H9 (cell line): ENCODE measurements around the gene IGFALS. TPM values are rescaled to one million over a fixed set of nuclear protein-coding genes. Genes with fewer than 3 reads are reported as not detected.

Source experiments
- DNase-seq: peaks from one replicate; pipeline ENCODE4 v3.0.0-alpha.2; 2017
- H2AFZ ChIP-seq: one replicate; pipeline ENCODE4 v1.6.1; 2013; ENCODE audit warnings: mild to moderate bottlenecking, low read length, control low read depth, moderate library complexity
- H2AK5ac ChIP-seq: 2 replicates; pipeline ENCODE4 v1.6.1; 2013; ENCODE audit warnings: low read length, control low read depth, mixed read lengths; ENCODE audit not compliant: insufficient read length
- H2BK120ac ChIP-seq: one replicate; pipeline ENCODE4 v1.6.1; 2013; ENCODE audit warnings: low read depth, mild to moderate bottlenecking, low read length, control low read depth, inconsistent platforms; ENCODE audit not compliant: poor library complexity, severe bottlenecking
- H2BK12ac ChIP-seq: 2 replicates; pipeline ENCODE4 v1.6.1; 2013; ENCODE audit warnings: low read length, control low read depth, mixed read lengths, low read depth; ENCODE audit not compliant: insufficient read length
- H2BK15ac ChIP-seq: 2 replicates; pipeline ENCODE4 v1.6.1; 2013; ENCODE audit warnings: low read depth, low read length, control low read depth
- H2BK20ac ChIP-seq: one replicate; pipeline ENCODE4 v1.6.1; 2013; ENCODE audit warnings: low read depth, mild to moderate bottlenecking, low read length, control low read depth, inconsistent platforms; ENCODE audit not compliant: poor library complexity, severe bottlenecking
- H2BK5ac ChIP-seq: 2 replicates; pipeline ENCODE4 v1.6.1; 2013; ENCODE audit warnings: low read length, control low read depth, mixed read lengths; ENCODE audit not compliant: insufficient read length
- H3K14ac ChIP-seq: 2 replicates; pipeline ENCODE4 v1.6.1; 2013; ENCODE audit warnings: low read length, control low read depth; ENCODE audit not compliant: insufficient read depth
- H3K18ac ChIP-seq: 2 replicates; pipeline ENCODE4 v1.6.1; 2013; ENCODE audit warnings: low read depth, mild to moderate bottlenecking, mixed read lengths, low read length, control low read depth; ENCODE audit not compliant: insufficient read length
- H3K23ac ChIP-seq: 2 replicates; pipeline ENCODE4 v1.6.1; 2013; ENCODE audit warnings: low read length, control low read depth, mixed read lengths, low read depth; ENCODE audit not compliant: insufficient read length
- H3K23me2 ChIP-seq: 2 replicates; pipeline ENCODE4 v1.6.1; 2013; ENCODE audit warnings: low read depth, mild to moderate bottlenecking, mixed read lengths, low read length, control low read depth; ENCODE audit not compliant: insufficient read length, poor library complexity, severe bottlenecking
- H3K27ac ChIP-seq: 2 replicates; pipeline ENCODE4 v1.5.1; 2013; ENCODE audit warnings: low read length, control low read depth, mixed read lengths, low read depth; ENCODE audit not compliant: insufficient read length
- H3K27me3 ChIP-seq: 2 replicates; pipeline ENCODE4 v1.6.1; 2013; ENCODE audit warnings: low read length, control low read depth, inconsistent platforms; ENCODE audit not compliant: insufficient read depth
- H3K4ac ChIP-seq: 2 replicates; pipeline ENCODE4 v1.6.1; 2013; ENCODE audit warnings: low read depth, mild to moderate bottlenecking, control low read depth, inconsistent platforms, low read length, moderate library complexity
- H3K4me1 ChIP-seq: 2 replicates; pipeline ENCODE4 v1.6.1; 2013; ENCODE audit warnings: low read length, control low read depth, inconsistent platforms; ENCODE audit not compliant: insufficient read depth
- H3K4me2 ChIP-seq: 2 replicates; pipeline ENCODE4 v1.6.1; 2013; ENCODE audit warnings: low read length, control low read depth, mixed read lengths; ENCODE audit not compliant: insufficient read length, insufficient read depth
- H3K56ac ChIP-seq: 2 replicates; pipeline ENCODE4 v1.6.1; 2013; ENCODE audit warnings: low read depth, mild to moderate bottlenecking, mixed read lengths, low read length, control low read depth; ENCODE audit not compliant: insufficient read length
- H3K79me1 ChIP-seq: 2 replicates; pipeline ENCODE4 v1.6.1; 2013; ENCODE audit warnings: low read depth, mild to moderate bottlenecking, moderate library complexity, low read length, control low read depth, inconsistent platforms; ENCODE audit not compliant: insufficient read depth, poor library complexity, severe bottlenecking
- H3K79me2 ChIP-seq: 2 replicates; pipeline ENCODE4 v1.6.1; 2013; ENCODE audit warnings: low read length, control low read depth, inconsistent platforms; ENCODE audit not compliant: insufficient read depth
- H3K9ac ChIP-seq: 2 replicates; pipeline ENCODE4 v1.6.1; 2013; ENCODE audit warnings: low read length, control low read depth, mixed read lengths; ENCODE audit not compliant: insufficient read length; ENCODE audit errors: extremely low read depth
- H3K9me3 ChIP-seq: one replicate; pipeline ENCODE4 v1.6.1; 2013; ENCODE audit warnings: low read depth, low read length, inconsistent platforms; ENCODE audit not compliant: control insufficient read depth
- H3T11ph ChIP-seq: one replicate; pipeline ENCODE4 v1.6.1; 2013; ENCODE audit warnings: mild to moderate bottlenecking, low read length, control low read depth, inconsistent platforms
- H4K20me1 ChIP-seq: one replicate; pipeline ENCODE4 v1.6.1; 2013; ENCODE audit not compliant: control insufficient read depth, insufficient read length, insufficient read depth
- H4K5ac ChIP-seq: 2 replicates; pipeline ENCODE4 v1.6.1; 2013; ENCODE audit warnings: low read depth, mild to moderate bottlenecking, mixed read lengths, low read length, control low read depth; ENCODE audit not compliant: insufficient read length
- H4K8ac ChIP-seq: replicated peaks from 2 replicates; pipeline ENCODE4 v1.6.1; 2013; ENCODE audit warnings: low read length, control low read depth, mixed read lengths, low read depth; ENCODE audit not compliant: insufficient read length
- H4K91ac ChIP-seq: 2 replicates; pipeline ENCODE4 v1.6.1; 2013; ENCODE audit warnings: low read depth, mild to moderate bottlenecking, moderate library complexity, mixed read lengths, low read length, control low read depth; ENCODE audit not compliant: insufficient read length
- H3K27ac Mint-ChIP-seq, 3 experiments: 2 replicates in 2 of 3; 3 replicates in 1 of 3; pipeline ENCODE4 v1.8.0; 2020 to 2021; ENCODE audit warnings: mixed read lengths in 3 of 3, mild to moderate bottlenecking in 1 of 3, moderate library complexity in 1 of 3
- H3K27me3 Mint-ChIP-seq: 2 replicates; pipeline ENCODE4 v1.8.0; 2021; ENCODE audit warnings: low read depth, mild to moderate bottlenecking, moderate library complexity, mixed read lengths
- H3K36me3 Mint-ChIP-seq, 3 experiments: 2 replicates in 2 of 3; 3 replicates in 1 of 3; pipeline ENCODE4 v1.8.0; 2020 to 2021; ENCODE audit warnings: low read depth in 3 of 3, mixed read lengths in 3 of 3; ENCODE audit not compliant: insufficient read depth in 1 of 3
- H3K4me1 Mint-ChIP-seq, 2 experiments: 2 replicates each; pipeline ENCODE4 v1.8.0; 2020; ENCODE audit warnings: mixed read lengths in 2 of 2
- H3K4me3 Mint-ChIP-seq, 2 experiments: 2 replicates in 1 of 2; 3 replicates in 1 of 2; pipeline ENCODE4 v1.8.0; 2020 to 2021; ENCODE audit warnings: mild to moderate bottlenecking in 2 of 2, mixed read lengths in 2 of 2, moderate library complexity in 1 of 2
- H3K9me3 Mint-ChIP-seq, 2 experiments: 2 replicates in 1 of 2; 3 replicates in 1 of 2; pipeline ENCODE4 v1.8.0; 2020; ENCODE audit warnings: mild to moderate bottlenecking in 2 of 2, mixed read lengths in 2 of 2, moderate library complexity in 1 of 2
- WGBS: extraction: QIAGEN DNeasy Blood & Tissue Kit; methylation state at CpG from one replicate; pipeline ENCODE4 v1.1.7; 2013; ENCODE audit warnings: missing lambda C conversion rate, low lambda C conversion rate, mixed read lengths; ENCODE audit not compliant: insufficient read length; ENCODE audit errors: extremely low coverage; 5-methylcytosine and 5-hydroxymethylcytosine counted together
- total RNA-seq: library from RNA; stranded (reverse); gene quantifications from 2 replicates; pipeline ENCODE4 v1.2.1, GENCODE V29; 2021
- TF ChIP-seq, protein P1 (sequence below): fragments of 200-600 bp; sonication (generic); conservative IDR thresholded peaks from 3 replicates; pipeline ENCODE4 v1.8.0; 2021; ENCODE audit warnings: antibody characterized with exemption, mild to moderate bottlenecking

Gene IGFALS
- total RNA-seq, 1 experiment from 2014 or later = not detected

DNA sequence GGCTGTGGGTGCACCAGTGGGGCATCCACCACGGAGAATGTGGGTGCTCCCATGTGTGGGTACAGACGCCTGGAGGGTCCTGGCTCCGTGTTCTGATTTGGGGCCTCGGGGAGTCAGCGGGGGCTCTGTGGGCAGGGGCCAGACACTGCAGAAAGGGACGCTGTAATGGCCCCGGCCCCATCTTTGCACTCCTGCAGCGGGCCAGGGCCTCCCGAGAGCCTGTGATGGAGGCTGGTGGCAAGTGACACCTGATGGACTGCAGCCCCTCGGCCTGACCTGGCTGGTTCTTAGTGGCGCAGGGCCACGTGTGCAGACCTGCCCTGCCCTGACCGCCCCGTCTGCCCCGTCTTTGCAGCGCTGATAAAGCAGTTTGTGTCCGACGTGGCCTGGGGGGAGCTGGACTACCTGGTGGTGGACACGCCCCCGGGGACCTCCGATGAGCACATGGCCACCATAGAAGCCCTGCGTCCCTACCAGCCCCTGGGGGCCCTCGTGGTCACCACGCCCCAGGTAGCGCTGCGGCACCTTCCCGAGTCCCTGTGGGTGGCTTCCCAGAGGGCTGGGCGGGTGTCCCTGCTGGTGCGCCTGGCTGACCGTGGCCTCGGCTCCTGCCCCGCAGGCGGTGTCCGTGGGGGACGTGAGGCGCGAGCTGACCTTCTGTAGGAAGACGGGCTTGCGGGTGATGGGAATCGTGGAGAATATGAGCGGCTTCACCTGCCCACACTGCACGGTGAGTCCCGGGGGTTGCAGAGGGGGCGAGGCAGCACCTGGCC lies 6.0 kb downstream of the IGFALS start:
- H3K79me2 ChIP-seq = peaks cover 8% of the 10 kb centered on the region; the same call in 1 of the 2 replicates
- H3K36me3 Mint-ChIP-seq = peaks cover 5 to 17% (median 15%) of the 10 kb centered on the region in 3 experiments; a peak in 6 of 7 replicates

More for the DNA sequence above, 6.0 kb downstream of the IGFALS start:
- Histone ChIP-seq H2BK20ac (no peak overlapping the region), H3K4me2 (no peak overlapping the region), H4K91ac (no peak overlapping the region), H3K23me2 (no peaks in the 10 kb centered on the region), H3T11ph (no peak overlapping the region), H4K20me1 (no peaks in the 10 kb centered on the region), H3K9ac (no peak overlapping the region), H3K27me3 (no peaks in the 10 kb centered on the region), H4K5ac (no peak overlapping the region), H2BK12ac (no peak overlapping the region), H3K18ac (no peak overlapping the region), H3K14ac (no peak overlapping the region), H2AFZ (no peak overlapping the region), H3K4me1 (no peaks in the 10 kb centered on the region; the same call in 1 of the 2 replicates), H3K4ac (no peak overlapping the region), H2BK120ac (no peak overlapping the region), H3K9me3 (no peaks in the 10 kb centered on the region), H2BK5ac (no peak overlapping the region), H3K27ac (no peak overlapping the region), H4K8ac (no peak overlapping the region), H3K23ac (no peak overlapping the region), H3K56ac (no peak overlapping the region), H2BK15ac (no peak overlapping the region), H2AK5ac (no peak overlapping the region), H3K79me1 (peaks cover 5% of the 10 kb centered on the region)
- no peak overlapping the region for H3K4me3 Mint-ChIP-seq
- H3K27ac Mint-ChIP-seq = no peak overlapping the region
- no peak for DNase-seq
- TF ChIP-seq, protein P1, sequence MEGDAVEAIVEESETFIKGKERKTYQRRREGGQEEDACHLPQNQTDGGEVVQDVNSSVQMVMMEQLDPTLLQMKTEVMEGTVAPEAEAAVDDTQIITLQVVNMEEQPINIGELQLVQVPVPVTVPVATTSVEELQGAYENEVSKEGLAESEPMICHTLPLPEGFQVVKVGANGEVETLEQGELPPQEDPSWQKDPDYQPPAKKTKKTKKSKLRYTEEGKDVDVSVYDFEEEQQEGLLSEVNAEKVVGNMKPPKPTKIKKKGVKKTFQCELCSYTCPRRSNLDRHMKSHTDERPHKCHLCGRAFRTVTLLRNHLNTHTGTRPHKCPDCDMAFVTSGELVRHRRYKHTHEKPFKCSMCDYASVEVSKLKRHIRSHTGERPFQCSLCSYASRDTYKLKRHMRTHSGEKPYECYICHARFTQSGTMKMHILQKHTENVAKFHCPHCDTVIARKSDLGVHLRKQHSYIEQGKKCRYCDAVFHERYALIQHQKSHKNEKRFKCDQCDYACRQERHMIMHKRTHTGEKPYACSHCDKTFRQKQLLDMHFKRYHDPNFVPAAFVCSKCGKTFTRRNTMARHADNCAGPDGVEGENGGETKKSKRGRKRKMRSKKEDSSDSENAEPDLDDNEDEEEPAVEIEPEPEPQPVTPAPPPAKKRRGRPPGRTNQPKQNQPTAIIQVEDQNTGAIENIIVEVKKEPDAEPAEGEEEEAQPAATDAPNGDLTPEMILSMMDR = no peak
- no peaks in the 10 kb centered on the region for H3K27me3 Mint-ChIP-seq
- H3K9me3 Mint-ChIP-seq = no peaks in the 10 kb centered on the region
- peaks cover 0 to 6% of the 10 kb centered on the region in 2 experiments; a peak in 1 of 4 replicates for H3K4me1 Mint-ChIP-seq
- no CpG with 5 or more reads among the region's 44 CpGs for WGBS
